Neuronal stem cell (in vitro differentiated cells): ENCODE measurements around the gene FOXL3.

Experiments
- DNase-seq: peaks from one replicate; pipeline ENCODE4 v3.0.0-alpha.2; 2013; ENCODE audit warnings: low spot score
- H2AFZ ChIP-seq: one replicate; pipeline ENCODE4 v1.6.1; 2013; ENCODE audit warnings: mild to moderate bottlenecking, low read length, inconsistent platforms
- H2AK5ac ChIP-seq: 2 replicates; pipeline ENCODE4 v1.6.1; 2013; ENCODE audit warnings: low read depth, mild to moderate bottlenecking, inconsistent platforms, low read length, moderate library complexity, mixed read lengths
- H2BK120ac ChIP-seq: 2 replicates; pipeline ENCODE4 v1.6.1; 2013; ENCODE audit warnings: low read depth, mild to moderate bottlenecking, inconsistent platforms, low read length, moderate library complexity, mixed read lengths
- H2BK12ac ChIP-seq: one replicate; pipeline ENCODE4 v1.6.1; 2013; ENCODE audit warnings: low read length, inconsistent platforms
- H2BK15ac ChIP-seq: 2 replicates; pipeline ENCODE4 v1.6.1; 2013; ENCODE audit warnings: mild to moderate bottlenecking, low read length, inconsistent platforms, mixed read lengths
- H2BK5ac ChIP-seq: one replicate; pipeline ENCODE4 v1.6.1; 2013; ENCODE audit warnings: inconsistent platforms, mild to moderate bottlenecking, low read length, moderate library complexity
- H3K14ac ChIP-seq: one replicate; pipeline ENCODE4 v1.6.1; 2013; ENCODE audit warnings: low read length, inconsistent platforms
- H3K18ac ChIP-seq: 2 replicates; pipeline ENCODE4 v1.6.1; 2013; ENCODE audit warnings: low read length, inconsistent platforms
- H3K23ac ChIP-seq: 2 replicates; pipeline ENCODE4 v1.6.1; 2013; ENCODE audit warnings: low read depth, mild to moderate bottlenecking, mixed read lengths, low read length, inconsistent platforms; ENCODE audit not compliant: poor library complexity
- H3K27ac ChIP-seq: replicated peaks from 3 replicates; pipeline ENCODE4 v1.5.1; 2013; ENCODE audit warnings: low read length, inconsistent platforms
- H3K27me3 ChIP-seq, 3 experiments: 2 replicates each; pipeline ENCODE4 v1.6.1; 2013; ENCODE audit warnings: low read length in 3 of 3, mild to moderate bottlenecking in 2 of 3, inconsistent platforms in 1 of 3, low read depth in 1 of 3, mixed read lengths in 1 of 3, moderate library complexity in 1 of 3; ENCODE audit not compliant: control insufficient read depth in 3 of 3, insufficient read depth in 3 of 3
- H3K36me3 ChIP-seq, 2 donors: replicated peaks in 1 of 2; 2 replicates each; pipeline ENCODE4 v1.6.1; 2013; ENCODE audit warnings: low read length in 2 of 2; ENCODE audit not compliant: control insufficient read depth in 2 of 2, insufficient read depth in 2 of 2
- H3K4ac ChIP-seq: 2 replicates; pipeline ENCODE4 v1.6.1; 2013; ENCODE audit warnings: inconsistent platforms, mild to moderate bottlenecking, low read length, moderate library complexity
- H3K4me1 ChIP-seq, 2 donors: 1 replicate in 1 of 2; 2 replicates in 1 of 2; pipeline ENCODE4 v1.6.1; 2013; ENCODE audit warnings: low read length in 2 of 2, low read depth in 1 of 2; ENCODE audit not compliant: control insufficient read depth in 2 of 2, insufficient read depth in 1 of 2
- H3K4me2 ChIP-seq: one replicate; pipeline ENCODE4 v1.6.1; 2013; ENCODE audit warnings: mild to moderate bottlenecking, low read length, inconsistent platforms; ENCODE audit not compliant: insufficient read depth, poor library complexity, severe bottlenecking
- H3K4me3 ChIP-seq, 2 donors: 2 replicates each; pipeline ENCODE4 v1.5.1; 2013; ENCODE audit warnings: low read length in 2 of 2, mild to moderate bottlenecking in 2 of 2, inconsistent platforms in 1 of 2, moderate library complexity in 1 of 2
- H3K79me1 ChIP-seq: one replicate; pipeline ENCODE4 v1.6.1; 2013; ENCODE audit warnings: low read depth, mild to moderate bottlenecking, inconsistent platforms, low read length, moderate library complexity
- H3K9ac ChIP-seq: one replicate; pipeline ENCODE4 v1.6.1; 2013; ENCODE audit warnings: mild to moderate bottlenecking, low read depth, low read length, inconsistent platforms; ENCODE audit not compliant: poor library complexity
- H3K9me3 ChIP-seq, 2 donors: replicated peaks in 1 of 2; 2 replicates each; pipeline versions ENCODE3 to v1.6.1; 2013; ENCODE audit warnings: low read length in 2 of 2, mild to moderate bottlenecking in 2 of 2, inconsistent platforms in 1 of 2, low read depth in 1 of 2, mixed read lengths in 1 of 2, moderate library complexity in 1 of 2; ENCODE audit not compliant: control insufficient read depth in 2 of 2, insufficient read depth in 1 of 2
- H4K8ac ChIP-seq: one replicate; pipeline ENCODE4 v1.6.1; 2013; ENCODE audit warnings: low read depth, mild to moderate bottlenecking, inconsistent platforms, low read length, moderate library complexity
- H4K91ac ChIP-seq: one replicate; pipeline ENCODE4 v1.6.1; 2013; ENCODE audit warnings: low read length, low read depth, mild to moderate bottlenecking, inconsistent platforms; ENCODE audit not compliant: poor library complexity
- WGBS, 2 donors: extraction: QIAGEN DNeasy Blood & Tissue Kit; methylation state at CpG; one replicate each; pipeline ENCODE4 v1.1.7; 2013; ENCODE audit warnings: missing lambda C conversion rate in 2 of 2, mixed read lengths in 1 of 2; ENCODE audit not compliant: insufficient read length in 2 of 2, insufficient replicate concordance in 1 of 2; ENCODE audit errors: extremely low coverage in 2 of 2; 5-methylcytosine and 5-hydroxymethylcytosine counted together

The FOXL3 gene

DNA sequence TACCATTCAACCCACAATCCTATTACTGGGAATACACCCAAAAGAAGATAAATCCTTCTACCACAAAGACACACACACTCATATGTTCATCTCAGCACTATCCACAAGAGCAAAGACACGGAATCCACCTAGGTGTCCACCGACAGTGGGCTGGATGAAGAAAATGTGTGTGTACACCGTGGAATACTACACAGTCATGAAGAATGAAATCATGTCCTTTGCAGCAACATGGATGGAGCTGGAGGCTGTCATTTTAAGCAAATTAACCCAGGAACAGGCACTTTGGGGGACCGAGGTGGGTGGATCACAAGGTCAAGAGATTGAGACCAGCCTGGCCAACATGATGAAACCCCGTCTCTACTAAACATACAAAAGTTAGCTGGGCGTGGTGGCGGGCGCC is 8.3 kb upstream of the FOXL3 start:
- Histone ChIP-seq H3K9me3 (peaks cover 0 to 2% of the 10 kb centered on the region in 2 donors), H3K27me3 (peaks cover 0 to 12% (median 0%) of the 10 kb centered on the region in 3 experiments), H3K4ac (no peak overlapping the region), H3K4me1 (no peaks in the 10 kb centered on the region), H3K18ac (no peak overlapping the region), H3K23ac (no peak overlapping the region), H3K27ac (no peak overlapping the region), H2BK15ac (no peak overlapping the region), H3K4me2 (no peak overlapping the region), H4K8ac (no peak overlapping the region), H2AK5ac (no peak overlapping the region), H2BK120ac (no peak overlapping the region), H3K36me3 (no peaks in the 10 kb centered on the region), H3K14ac (no peak overlapping the region), H4K91ac (no peak overlapping the region), H2BK5ac (no peak overlapping the region), H3K9ac (no peak overlapping the region), H3K79me1 (no peaks in the 10 kb centered on the region), H2AFZ (no peak overlapping the region), H2BK12ac (no peak overlapping the region), H3K4me3 (no peak overlapping the region)
- DNase-seq, result no peak
- no CpG with 5 or more reads among the region's 8 CpGs for WGBS, 2 donors

DNA sequence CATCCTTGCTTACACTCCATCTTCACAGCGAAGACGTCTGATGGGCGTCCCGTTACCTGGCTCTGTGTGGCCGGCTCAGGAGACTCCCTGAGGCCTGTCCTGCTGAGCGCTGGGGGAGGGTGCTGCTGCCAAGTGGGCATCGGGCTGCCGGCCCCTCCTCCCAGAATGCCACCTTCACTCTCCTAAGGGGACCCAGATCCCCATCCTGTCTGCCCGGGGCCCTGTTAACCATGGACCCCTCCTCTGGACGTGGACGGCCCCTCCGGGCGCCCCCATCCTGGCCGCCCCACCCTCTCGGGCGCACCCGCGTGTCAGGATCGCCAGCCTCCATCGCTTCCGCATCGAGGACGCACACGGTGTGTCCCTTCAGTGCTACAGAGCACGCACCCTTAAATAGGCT is 7.3 kb upstream of the FOXL3 start:
- H3K79me1 ChIP-seq, result no peaks in the 10 kb centered on the region
- peaks cover 0 to 2% of the 10 kb centered on the region in 2 donors for H3K9me3 ChIP-seq
- H3K18ac ChIP-seq, result peak overlapping the region; percentile 28
- H3K27ac ChIP-seq, result no peak overlapping the region
- H4K8ac ChIP-seq, result no peak overlapping the region
- H3K4ac ChIP-seq, result no peak overlapping the region
- H2AFZ ChIP-seq, result no peak overlapping the region
- H2AK5ac ChIP-seq, result peak overlapping the region; percentile 90
- no peak overlapping the region for H2BK120ac ChIP-seq
- no CpG with 5 or more reads among the region's 25 CpGs for WGBS, 2 donors
- peak overlapping the region; percentile 71 for H3K14ac ChIP-seq
- H3K27me3 ChIP-seq, result peaks cover 0 to 12% (median 0%) of the 10 kb centered on the region in 3 experiments
- H2BK12ac ChIP-seq, result no peak overlapping the region
- no peak overlapping the region for H3K9ac ChIP-seq
- no peak overlapping the region for H2BK15ac ChIP-seq
- H2BK5ac ChIP-seq, result no peak overlapping the region
- no peak overlapping the region for H3K4me2 ChIP-seq
- no peak for DNase-seq
- H3K4me1 ChIP-seq, result no peaks in the 10 kb centered on the region
- H3K23ac ChIP-seq, result no peak overlapping the region
- H3K4me3 ChIP-seq, result no peak overlapping the region
- H3K36me3 ChIP-seq, result no peaks in the 10 kb centered on the region
- H4K91ac ChIP-seq, result no peak overlapping the region

DNA sequence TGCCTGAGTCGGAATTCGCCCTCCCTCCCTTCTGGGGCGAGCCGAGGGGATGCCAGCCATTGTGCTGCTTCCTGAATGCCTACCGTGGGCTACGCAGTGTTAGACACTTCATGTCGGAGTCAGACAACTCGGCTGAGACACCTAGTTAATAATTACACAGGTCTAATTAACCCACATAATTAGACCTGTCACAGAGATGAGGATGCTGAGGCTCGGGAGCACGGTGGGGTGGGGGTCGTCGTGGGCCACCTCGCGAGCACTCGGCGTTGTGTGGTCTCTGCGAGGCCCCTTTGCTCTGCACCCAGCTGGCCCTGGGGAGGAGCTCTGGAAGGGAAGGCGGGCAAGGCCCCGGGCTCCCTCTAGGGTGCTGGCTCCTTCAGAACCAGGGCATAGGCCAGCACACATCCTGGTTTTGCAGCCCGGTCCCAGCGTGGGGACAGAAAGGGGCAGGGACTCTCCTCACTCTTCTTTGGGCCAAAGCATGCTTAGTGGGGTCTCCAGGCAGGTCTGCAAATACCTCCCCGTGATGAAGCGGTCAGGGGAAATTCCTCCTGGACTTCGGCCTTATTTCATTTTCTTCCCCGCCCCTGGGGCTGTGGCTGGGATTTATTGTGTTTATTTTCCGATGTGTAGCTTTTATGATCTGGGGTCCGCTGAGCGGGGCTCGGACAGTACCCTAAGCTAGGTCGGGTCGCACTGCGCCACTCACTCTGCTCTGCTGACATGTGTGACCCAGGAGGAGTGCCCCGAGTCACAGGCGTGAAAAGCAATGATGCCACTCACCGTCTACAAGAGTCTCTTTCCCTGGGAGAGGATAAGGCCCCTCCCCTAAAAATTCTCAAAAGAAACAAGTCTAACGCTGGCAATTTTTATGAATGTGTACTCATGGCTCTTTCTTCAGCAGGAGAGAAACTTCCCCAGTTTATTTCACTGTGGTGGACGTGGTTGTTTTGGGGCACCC is 4.9 kb upstream of the FOXL3 start:
- Histone ChIP-seq H3K79me1 (no peaks in the 10 kb centered on the region), H3K4me3 (no peak overlapping the region), H3K23ac (no peak overlapping the region), H3K14ac (peak overlapping the region; percentile 21), H4K8ac (peak overlapping the region; percentile 17), H3K27me3 (peaks cover 6 to 18% (median 12%) of the 10 kb centered on the region in 3 experiments), H2AK5ac (no peak overlapping the region), H2BK15ac (no peak overlapping the region), H2BK5ac (peak overlapping the region; percentile 48), H2AFZ (no peak overlapping the region), H3K4me2 (no peak overlapping the region), H3K18ac (no peak overlapping the region), H4K91ac (no peak overlapping the region), H2BK12ac (no peak overlapping the region), H3K4ac (no peak overlapping the region), H2BK120ac (no peak overlapping the region), H3K27ac (no peak overlapping the region), H3K36me3 (no peaks in the 10 kb centered on the region), H3K4me1 (no peaks in the 10 kb centered on the region), H3K9me3 (peaks cover 0 to 2% of the 10 kb centered on the region in 2 donors), H3K9ac (no peak overlapping the region)
- WGBS, 2 donors, result no CpG with 5 or more reads among the region's 37 CpGs
- no peak for DNase-seq

DNA sequence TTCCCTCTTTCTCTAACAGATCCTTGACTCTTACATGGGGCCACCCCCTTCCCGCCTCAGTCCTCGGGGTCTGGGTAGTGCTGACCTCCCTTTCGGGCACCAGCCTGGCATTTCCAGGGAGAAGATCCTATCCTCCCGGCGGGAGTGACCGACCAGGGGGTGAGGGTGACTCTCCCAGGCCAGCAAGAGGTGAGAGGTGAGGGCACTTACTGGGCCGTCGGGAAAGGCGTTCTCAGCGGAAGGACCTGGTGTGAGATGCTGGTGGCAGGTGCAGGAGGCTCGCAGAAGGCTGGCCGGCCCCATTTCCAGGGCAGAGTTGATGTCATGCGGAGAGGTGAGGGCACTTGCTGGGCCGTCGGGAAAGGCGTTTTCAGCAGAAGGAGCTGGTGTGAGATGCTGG is 4.2 kb upstream of the FOXL3 start:
- DNase-seq, result no peak
- no peak overlapping the region for H3K4me3 ChIP-seq
- peak overlapping the region; percentile 67 for H3K23ac ChIP-seq
- no peak overlapping the region for H4K91ac ChIP-seq
- no peaks in the 10 kb centered on the region for H3K36me3 ChIP-seq
- no peaks in the 10 kb centered on the region for H3K79me1 ChIP-seq
- no peak overlapping the region for H3K4me2 ChIP-seq
- peaks cover 12 to 25% (median 12%) of the 10 kb centered on the region in 3 experiments for H3K27me3 ChIP-seq
- H2BK5ac ChIP-seq, result no peak overlapping the region
- no peaks in the 10 kb centered on the region for H3K4me1 ChIP-seq
- no peak overlapping the region for H2BK120ac ChIP-seq
- peak overlapping the region; percentile 64 for H3K18ac ChIP-seq
- H2BK15ac ChIP-seq, result no peak overlapping the region
- no peak overlapping the region for H3K4ac ChIP-seq
- H3K27ac ChIP-seq, result no peak overlapping the region
- H2BK12ac ChIP-seq, result no peak overlapping the region
- H2AK5ac ChIP-seq, result no peak overlapping the region
- no peak overlapping the region for H2AFZ ChIP-seq
- H3K14ac ChIP-seq, result no peak overlapping the region
- no peak overlapping the region for H4K8ac ChIP-seq
- peaks cover 0 to 2% of the 10 kb centered on the region in 2 donors for H3K9me3 ChIP-seq
- peak overlapping the region; percentile 3 for H3K9ac ChIP-seq
- no CpG with 5 or more reads among the region's 16 CpGs for WGBS, 2 donors
